Coronary artery (tissue), 2 donors: ENCODE results near the gene TEX30.

Source experiments
- DNase-seq: peaks from one replicate; pipeline ENCODE4 v3.0.0-alpha.2; 2017; ENCODE audit warnings: low spot score
- H3K27ac ChIP-seq, 2 donors: fragments of 200-600 bp; sonication (generic); one replicate each; pipeline ENCODE4 v1.5.1; 2016 to 2019
- H3K4me3 ChIP-seq: fragments of 200-600 bp; sonication (generic); 2 replicates; pipeline ENCODE4 v1.5.1; 2016; ENCODE audit warnings: mild to moderate bottlenecking, moderate library complexity
- TF ChIP-seq, protein P1 (sequence below): fragments of 200-600 bp; sonication (generic); IDR thresholded peaks from one replicate; pipeline ENCODE4 v1.5.1; 2019; ENCODE audit warnings: antibody characterized with exemption

The TEX30 gene

DNA sequence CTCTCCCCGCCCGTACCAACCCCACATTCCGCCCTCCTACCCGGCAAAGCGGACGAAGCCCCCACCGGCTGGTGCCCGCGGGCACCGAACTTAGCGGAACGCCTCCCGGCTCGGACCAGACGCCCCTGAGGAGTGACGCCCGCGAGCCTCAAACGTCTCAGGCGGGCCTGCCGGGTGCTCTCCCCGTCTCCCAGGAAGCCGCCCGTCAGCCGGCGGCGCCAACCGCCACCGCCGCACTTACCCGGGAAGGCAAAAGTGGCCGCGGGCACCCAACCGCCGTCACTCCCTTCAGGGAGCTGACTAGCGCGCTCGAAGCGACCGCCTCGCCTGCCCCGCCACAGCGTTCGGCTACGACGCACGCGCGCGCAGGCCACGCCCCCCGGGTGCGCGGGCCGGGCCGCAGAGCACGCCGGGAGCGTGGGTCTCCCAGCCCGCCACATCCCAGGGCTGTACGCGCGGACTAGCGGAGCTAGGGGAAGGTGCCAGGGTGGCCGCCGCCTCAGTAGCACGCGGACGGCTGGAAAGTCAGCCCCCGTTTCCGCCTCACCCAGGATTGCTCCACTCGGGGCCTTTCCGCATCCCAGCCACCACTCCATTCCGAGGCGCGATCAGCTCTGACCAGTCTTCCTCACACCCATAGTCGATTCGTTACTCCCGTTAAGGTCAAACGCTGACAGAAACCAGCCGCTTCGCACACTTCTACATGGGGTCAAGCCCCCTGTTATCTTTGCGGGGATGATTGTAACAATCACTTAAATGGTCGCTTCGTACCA lies at the start of gene TEX30:
TSS of gene TEX30 (minus strand) at position 346 of the 773 bp plus-strand sequence. CDS start 3,760 bp downstream, outside the sequence.
- H3K4me3 ChIP-seq, result peak within 1 kb of the TSS; percentile 78
- TF ChIP-seq, protein P1, sequence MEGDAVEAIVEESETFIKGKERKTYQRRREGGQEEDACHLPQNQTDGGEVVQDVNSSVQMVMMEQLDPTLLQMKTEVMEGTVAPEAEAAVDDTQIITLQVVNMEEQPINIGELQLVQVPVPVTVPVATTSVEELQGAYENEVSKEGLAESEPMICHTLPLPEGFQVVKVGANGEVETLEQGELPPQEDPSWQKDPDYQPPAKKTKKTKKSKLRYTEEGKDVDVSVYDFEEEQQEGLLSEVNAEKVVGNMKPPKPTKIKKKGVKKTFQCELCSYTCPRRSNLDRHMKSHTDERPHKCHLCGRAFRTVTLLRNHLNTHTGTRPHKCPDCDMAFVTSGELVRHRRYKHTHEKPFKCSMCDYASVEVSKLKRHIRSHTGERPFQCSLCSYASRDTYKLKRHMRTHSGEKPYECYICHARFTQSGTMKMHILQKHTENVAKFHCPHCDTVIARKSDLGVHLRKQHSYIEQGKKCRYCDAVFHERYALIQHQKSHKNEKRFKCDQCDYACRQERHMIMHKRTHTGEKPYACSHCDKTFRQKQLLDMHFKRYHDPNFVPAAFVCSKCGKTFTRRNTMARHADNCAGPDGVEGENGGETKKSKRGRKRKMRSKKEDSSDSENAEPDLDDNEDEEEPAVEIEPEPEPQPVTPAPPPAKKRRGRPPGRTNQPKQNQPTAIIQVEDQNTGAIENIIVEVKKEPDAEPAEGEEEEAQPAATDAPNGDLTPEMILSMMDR, result no peak
- H3K27ac ChIP-seq, result peak within 1 kb of the TSS; percentile 61 to 91
- peak; percentile 88 for DNase-seq

DNA sequence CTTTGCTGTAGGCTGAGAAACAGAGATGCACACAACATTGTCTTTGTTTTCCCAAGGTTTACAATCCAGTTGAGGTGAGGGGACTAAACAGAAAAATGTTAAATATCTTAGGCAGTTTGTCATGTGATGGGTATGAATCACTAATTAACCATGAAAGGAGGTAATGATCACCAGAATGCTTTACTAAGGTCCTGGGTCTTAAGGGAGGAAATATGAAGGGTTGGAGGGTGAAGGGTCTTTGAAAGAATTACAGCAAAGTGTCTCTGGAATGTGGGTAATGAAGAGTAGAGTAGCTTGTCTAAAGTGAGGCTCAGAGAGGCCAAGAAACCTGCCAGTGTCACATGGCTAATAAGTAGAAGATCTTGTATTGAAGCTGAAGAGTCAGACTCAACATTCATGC lies 44.3 kb upstream of the TEX30 start:
- Histone ChIP-seq H3K4me3 (no peak overlapping the region), H3K27ac (no peak overlapping the region)
- no peak for DNase-seq
- TF ChIP-seq, protein P1, result no peak

DNA sequence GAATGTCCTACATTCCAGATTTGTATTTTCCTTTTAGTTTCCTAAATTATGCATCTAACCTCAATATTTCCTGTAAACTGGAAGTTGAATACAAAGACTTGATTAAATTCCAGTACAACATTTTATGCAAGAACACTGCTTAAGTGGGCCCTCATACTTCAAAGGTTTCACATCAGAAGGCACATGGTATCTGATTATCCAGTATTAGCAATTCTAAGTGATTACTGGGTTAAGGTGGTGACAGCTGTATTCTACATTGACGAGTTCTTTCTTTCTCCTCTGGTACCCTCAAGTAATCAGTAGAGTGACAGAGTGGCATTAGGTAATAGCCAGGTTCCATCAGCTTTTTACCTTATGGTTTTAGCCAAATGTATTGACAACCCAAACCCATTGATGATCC lies 43.7 kb upstream of the TEX30 start:
- no peak for DNase-seq
- no peak overlapping the region for H3K27ac ChIP-seq
- TF ChIP-seq, protein P1, result no peak
- H3K4me3 ChIP-seq, result no peak overlapping the region

DNA sequence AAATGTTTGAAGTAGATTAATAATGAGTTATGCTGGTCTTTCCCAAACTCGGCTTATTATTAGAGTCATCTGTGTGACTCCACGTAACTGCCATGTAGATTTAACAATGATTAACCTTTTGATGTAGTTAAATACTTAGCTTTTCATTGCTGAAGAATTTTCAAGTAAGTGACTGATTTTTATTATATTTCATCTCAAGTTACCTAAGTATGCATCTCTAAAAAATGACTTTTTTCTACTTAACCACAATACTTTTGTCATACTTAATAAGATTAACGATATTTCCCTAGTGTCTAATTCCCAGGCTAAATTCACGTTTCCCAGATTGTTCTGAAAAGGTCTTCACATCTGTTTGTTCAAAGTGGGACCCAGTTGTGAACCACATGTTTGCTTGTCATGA lies 43.1 kb upstream of the TEX30 start:
- TF ChIP-seq, protein P1, result no peak
- DNase-seq, result no peak
- H3K4me3 ChIP-seq, result no peak overlapping the region
- H3K27ac ChIP-seq, result no peak overlapping the region

DNA sequence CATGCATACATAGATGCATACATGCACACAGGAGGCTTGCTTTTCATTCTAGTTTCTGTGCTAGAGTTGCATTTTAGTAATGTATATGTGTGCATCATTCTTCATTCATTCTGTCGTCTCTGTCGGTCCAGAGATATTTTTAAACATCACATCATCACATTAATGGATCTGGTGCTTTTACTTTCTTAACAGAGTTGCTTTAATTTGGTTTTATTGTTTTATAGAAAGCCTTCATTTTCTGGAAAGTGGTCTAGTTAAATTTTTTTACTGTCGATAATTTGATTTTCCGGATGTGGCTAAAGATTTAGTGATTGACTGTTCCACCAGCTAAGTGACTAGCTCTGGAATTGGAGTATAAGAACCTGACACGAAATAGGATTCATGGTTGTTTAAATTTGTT lies 42.2 kb upstream of the TEX30 start:
- TF ChIP-seq, protein P1, result no peak
- no peak overlapping the region for H3K27ac ChIP-seq
- no peak for DNase-seq
- H3K4me3 ChIP-seq, result no peak overlapping the region

DNA sequence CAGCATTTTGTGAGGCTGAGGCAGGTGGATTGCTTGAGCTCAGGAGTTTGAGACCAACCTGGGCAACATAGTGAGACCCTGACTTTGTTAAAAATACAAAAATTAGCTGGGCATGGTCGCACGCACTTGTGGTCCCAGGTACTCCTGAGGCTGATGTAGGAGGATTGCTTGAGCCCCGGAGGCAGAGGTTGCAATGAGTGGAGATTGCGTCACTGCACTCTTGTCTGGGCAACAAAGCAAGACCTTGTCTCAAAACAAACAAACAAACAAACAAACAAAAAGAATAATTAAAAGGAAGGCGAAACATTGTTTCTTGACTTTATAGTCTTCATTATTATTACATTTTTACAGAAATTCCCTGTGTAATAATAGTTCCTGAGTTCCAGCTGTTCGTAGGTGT lies 41.2 kb upstream of the TEX30 start:
- H3K4me3 ChIP-seq, result no peak overlapping the region
- TF ChIP-seq, protein P1, result no peak
- H3K27ac ChIP-seq, result no peak overlapping the region
- DNase-seq, result no peak

DNA sequence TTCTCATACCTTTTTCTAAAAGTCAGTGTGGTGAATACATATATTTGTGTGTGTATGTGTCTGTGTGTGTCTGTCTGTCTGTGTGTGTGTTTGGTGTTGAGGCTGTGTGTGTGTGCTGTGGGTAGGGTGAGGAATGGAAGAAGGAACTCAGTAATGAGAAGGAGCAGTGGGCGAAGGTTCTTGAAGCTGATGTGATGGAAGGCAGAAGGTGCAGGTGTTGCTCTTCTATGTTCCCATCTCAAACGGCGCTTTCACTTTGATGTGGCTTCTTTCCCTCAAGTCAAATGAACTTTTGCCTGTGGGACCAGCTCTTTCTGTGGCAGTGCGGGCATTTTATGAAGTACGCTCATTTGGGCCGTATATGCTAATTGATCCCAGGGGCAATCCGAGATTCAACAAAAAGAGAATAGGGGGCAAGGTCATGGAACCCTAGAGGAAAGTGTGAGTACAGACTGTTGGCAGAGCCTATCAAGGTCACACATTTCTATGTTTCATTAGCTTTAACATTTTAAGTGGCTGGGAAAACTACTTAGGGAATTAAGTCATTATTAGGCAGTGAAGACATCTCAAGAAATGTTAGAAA lies 40.5 kb upstream of the TEX30 start:
- no peak for DNase-seq
- no peak overlapping the region for H3K4me3 ChIP-seq
- TF ChIP-seq, protein P1, result no peak
- H3K27ac ChIP-seq, result no peak overlapping the region
